DOHH2 (cell line): Measurements from ENCODE around the gene FAF2.

ENCODE experiments used
- H3F3A ChIP-seq: fragments of 200-600 bp; sonication (generic), shearing (Covaris generic); 2 replicates; pipeline ENCODE4 v1.6.0; 2016; ENCODE audit warnings: antibody characterized with exemption, mild to moderate bottlenecking; ENCODE audit not compliant: control insufficient read depth, insufficient read depth
- H3K27ac ChIP-seq: fragments of 200-600 bp; sonication (generic); 2 replicates; pipeline ENCODE4 v1.5.1; 2014; ENCODE audit warnings: low read depth, mild to moderate bottlenecking, low read length, moderate library complexity
- H3K27me3 ChIP-seq: fragments of 200-600 bp; sonication (generic); 2 replicates; pipeline ENCODE4 v1.6.1; 2014; ENCODE audit warnings: mild to moderate bottlenecking, low read length, mixed read lengths; ENCODE audit not compliant: control insufficient read depth
- H3K36me3 ChIP-seq: fragments of 200-600 bp; sonication (generic); 2 replicates; pipeline ENCODE4 v1.6.1; 2014; ENCODE audit warnings: mild to moderate bottlenecking, low read length, moderate library complexity, mixed read lengths; ENCODE audit not compliant: control insufficient read depth
- H3K4me1 ChIP-seq: fragments of 200-600 bp; sonication (generic); 2 replicates; pipeline ENCODE4 v1.6.1; 2014; ENCODE audit warnings: mild to moderate bottlenecking, low read length, mixed read lengths; ENCODE audit not compliant: control insufficient read depth
- H3K4me2 ChIP-seq: fragments of 200-600 bp; sonication (generic); 2 replicates; pipeline ENCODE4 v1.6.0; 2014; ENCODE audit warnings: mild to moderate bottlenecking, low read length, moderate library complexity
- H3K4me3 ChIP-seq: fragments of 200-600 bp; sonication (generic); 2 replicates; pipeline ENCODE4 v1.5.1; 2014; ENCODE audit warnings: mild to moderate bottlenecking, low read length, mixed read lengths
- H3K79me2 ChIP-seq: fragments of 200-600 bp; sonication (generic); 2 replicates; pipeline ENCODE4 v1.6.1; 2014; ENCODE audit warnings: mild to moderate bottlenecking, low read length, mixed read lengths; ENCODE audit not compliant: control insufficient read depth
- H3K9me2 ChIP-seq: fragments of 200-600 bp; sonication (generic); replicated peaks from 2 replicates; pipeline ENCODE4 v1.6.1; 2014; ENCODE audit warnings: mild to moderate bottlenecking, low read length, mixed read lengths; ENCODE audit not compliant: control insufficient read depth
- H3K9me3 ChIP-seq: fragments of 200-600 bp; sonication (generic); 2 replicates; pipeline ENCODE4 v1.6.1; 2014; ENCODE audit warnings: antibody characterized with exemption, low read length, mixed read lengths; ENCODE audit not compliant: control insufficient read depth, insufficient read depth
- H4K20me1 ChIP-seq: fragments of 200-600 bp; sonication (generic); 2 replicates; pipeline ENCODE4 v1.6.0; 2014; ENCODE audit warnings: low read depth, mild to moderate bottlenecking, antibody characterized with exemption, low read length, moderate library complexity; ENCODE audit not compliant: control insufficient read depth, insufficient read depth
- EZH2phosphoT487 ChIP-seq: fragments of 200-600 bp; sonication (generic); IDR thresholded peaks from 2 replicates; pipeline ENCODE4 v1.6.1; 2017; ENCODE audit warnings: borderline replicate concordance, mild to moderate bottlenecking, antibody characterized with exemption, low read length, moderate library complexity, mixed read lengths
- TF ChIP-seq, protein P1 (sequence below): fragments of 200-600 bp; sonication (generic); IDR thresholded peaks from one replicate; pipeline ENCODE4 v1.5.1; 2014; ENCODE audit warnings: antibody characterized with exemption, mild to moderate bottlenecking, low read depth, low read length; ENCODE audit not compliant: poor library complexity, severe bottlenecking

FAF2 gene

DNA sequence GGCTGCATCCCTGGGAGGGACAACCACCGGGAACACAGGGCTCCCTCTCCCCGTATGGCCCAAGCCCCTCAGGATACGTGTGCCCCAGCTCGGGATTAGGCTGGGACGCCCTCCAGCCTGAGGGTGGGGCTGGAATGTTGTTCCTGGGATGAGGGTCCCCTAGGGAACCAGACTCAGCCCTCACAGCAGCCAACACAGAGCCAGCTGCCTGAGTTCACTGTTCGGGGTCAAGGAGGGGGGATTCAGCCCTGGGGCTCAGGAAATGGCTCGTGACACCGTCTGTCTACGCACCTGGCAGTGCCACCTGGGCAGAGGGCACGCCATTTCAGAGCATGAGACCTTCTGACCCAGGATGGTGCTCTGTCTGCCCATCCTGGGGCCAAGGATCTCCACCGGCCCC, 80.1 kb downstream of the FAF2 start:
- Histone ChIP-seq H3K79me2 (peaks cover 23% of the 10 kb centered on the region), H3K36me3 (peaks cover 63% of the 10 kb centered on the region), H3K4me2 (peak overlapping the region; percentile 90), H3K9me3 (no peaks in the 10 kb centered on the region), H4K20me1 (peaks cover 9% of the 10 kb centered on the region), H3K27me3 (no peaks in the 10 kb centered on the region), H3K4me3 (peak overlapping the region; percentile 70), H3F3A (peaks cover 16% of the 10 kb centered on the region), H3K4me1 (peaks cover 72% of the 10 kb centered on the region), H3K9me2 (no peaks in the 10 kb centered on the region), H3K27ac (peak overlapping the region; percentile 96)
- TF ChIP-seq, protein P1, sequence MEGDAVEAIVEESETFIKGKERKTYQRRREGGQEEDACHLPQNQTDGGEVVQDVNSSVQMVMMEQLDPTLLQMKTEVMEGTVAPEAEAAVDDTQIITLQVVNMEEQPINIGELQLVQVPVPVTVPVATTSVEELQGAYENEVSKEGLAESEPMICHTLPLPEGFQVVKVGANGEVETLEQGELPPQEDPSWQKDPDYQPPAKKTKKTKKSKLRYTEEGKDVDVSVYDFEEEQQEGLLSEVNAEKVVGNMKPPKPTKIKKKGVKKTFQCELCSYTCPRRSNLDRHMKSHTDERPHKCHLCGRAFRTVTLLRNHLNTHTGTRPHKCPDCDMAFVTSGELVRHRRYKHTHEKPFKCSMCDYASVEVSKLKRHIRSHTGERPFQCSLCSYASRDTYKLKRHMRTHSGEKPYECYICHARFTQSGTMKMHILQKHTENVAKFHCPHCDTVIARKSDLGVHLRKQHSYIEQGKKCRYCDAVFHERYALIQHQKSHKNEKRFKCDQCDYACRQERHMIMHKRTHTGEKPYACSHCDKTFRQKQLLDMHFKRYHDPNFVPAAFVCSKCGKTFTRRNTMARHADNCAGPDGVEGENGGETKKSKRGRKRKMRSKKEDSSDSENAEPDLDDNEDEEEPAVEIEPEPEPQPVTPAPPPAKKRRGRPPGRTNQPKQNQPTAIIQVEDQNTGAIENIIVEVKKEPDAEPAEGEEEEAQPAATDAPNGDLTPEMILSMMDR = no peak

DNA sequence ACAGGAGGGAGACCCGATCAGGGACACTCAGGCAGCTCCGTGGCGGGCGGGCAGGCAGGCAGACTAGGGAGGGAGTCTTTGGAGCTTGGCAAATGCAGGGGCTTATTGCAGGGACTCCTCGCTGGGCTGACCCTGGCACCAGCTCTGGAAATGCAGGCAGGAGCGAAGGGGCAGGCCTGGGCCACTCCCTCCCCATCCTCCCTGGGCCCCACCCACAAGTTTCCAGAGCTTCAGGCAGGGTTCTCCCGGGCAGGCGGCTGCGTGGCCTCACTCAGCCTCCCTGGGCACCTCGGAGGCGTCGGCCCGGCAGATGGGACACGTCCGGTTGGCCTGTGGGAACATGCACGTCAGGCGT, 80.6 kb downstream of the FAF2 start:
- Histone ChIP-seq H3K27ac (peak overlapping the region; percentile 96), H3K36me3 (peaks cover 68% of the 10 kb centered on the region), H3K4me3 (peak overlapping the region; percentile 70), H3F3A (peaks cover 18% of the 10 kb centered on the region), H3K9me3 (no peaks in the 10 kb centered on the region), H4K20me1 (peaks cover 9% of the 10 kb centered on the region), H3K4me1 (peaks cover 72% of the 10 kb centered on the region), H3K27me3 (no peaks in the 10 kb centered on the region), H3K4me2 (peak overlapping the region; percentile 90), H3K79me2 (peaks cover 28% of the 10 kb centered on the region), H3K9me2 (no peaks in the 10 kb centered on the region)
- TF ChIP-seq EZH2phosphoT487 = no peak
- TF ChIP-seq, protein P1 = no peak

DNA sequence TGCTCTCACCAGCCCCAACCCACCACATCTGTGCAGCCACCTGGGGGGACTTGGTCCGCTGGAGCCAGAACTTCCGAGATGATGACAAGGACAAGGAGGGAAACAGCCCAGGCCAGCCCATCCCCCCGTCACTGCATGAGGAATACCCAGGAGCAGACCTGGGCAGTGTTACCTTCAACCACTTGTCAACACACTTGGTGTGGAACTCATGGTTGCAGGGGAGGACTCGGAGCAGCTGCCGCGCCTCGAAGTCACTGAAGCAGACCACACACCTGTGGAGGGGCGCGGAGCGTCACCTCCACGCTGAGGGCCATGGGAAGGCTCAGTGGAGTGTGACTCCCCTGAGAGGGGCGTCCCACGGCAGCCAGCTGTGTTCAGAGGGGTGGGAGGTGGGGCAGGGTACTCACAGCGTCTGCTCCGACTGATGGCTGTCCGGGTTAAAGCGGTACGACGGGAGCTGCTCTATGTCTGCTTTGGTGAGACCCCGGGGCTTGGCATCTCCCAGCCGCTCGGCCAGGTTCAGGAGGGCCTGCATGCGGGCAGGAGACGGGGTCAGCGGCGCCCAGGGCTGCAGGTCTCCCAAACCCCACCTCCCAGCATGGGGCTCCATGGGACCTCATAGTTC, 81.0 kb downstream of the FAF2 start:
- TF ChIP-seq EZH2phosphoT487 = no peak
- TF ChIP-seq, protein P1 = no peak
- Histone ChIP-seq H3K4me2 (peak overlapping the region; percentile 90), H3K9me2 (no peaks in the 10 kb centered on the region), H3K9me3 (no peaks in the 10 kb centered on the region), H4K20me1 (peaks cover 9% of the 10 kb centered on the region), H3K79me2 (peaks cover 33% of the 10 kb centered on the region), H3F3A (peaks cover 18% of the 10 kb centered on the region), H3K27me3 (no peaks in the 10 kb centered on the region), H3K4me1 (peaks cover 72% of the 10 kb centered on the region), H3K27ac (peak overlapping the region; percentile 96), H3K4me3 (peak overlapping the region; percentile 70), H3K36me3 (peaks cover 72% of the 10 kb centered on the region)

DNA sequence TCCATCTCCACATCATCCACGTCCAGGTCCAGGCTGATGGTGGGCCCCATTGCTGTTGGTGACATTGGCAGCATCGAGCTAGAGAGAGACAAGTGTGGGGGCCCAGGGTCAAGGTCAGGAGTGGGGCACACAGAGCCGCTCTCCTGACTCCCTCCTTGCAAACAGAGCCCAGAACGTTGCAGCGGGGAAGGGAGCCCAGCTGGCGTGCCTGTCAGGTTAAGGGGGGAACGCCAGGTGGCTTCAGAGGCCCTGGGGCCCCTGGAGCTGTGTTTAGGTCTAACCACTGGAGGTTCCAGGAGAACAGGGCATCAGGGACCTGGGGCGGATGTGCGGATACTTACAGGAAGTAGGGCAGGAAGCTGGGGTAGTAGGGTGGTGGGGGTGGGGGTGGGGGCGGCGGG, 81.6 kb downstream of the FAF2 start:
- TF ChIP-seq EZH2phosphoT487 = no peak
- TF ChIP-seq, protein P1 = no peak
- peaks cover 38% of the 10 kb centered on the region for H3K79me2 ChIP-seq
- H3K27me3 ChIP-seq = no peaks in the 10 kb centered on the region
- H3F3A ChIP-seq = peaks cover 22% of the 10 kb centered on the region
- peaks cover 78% of the 10 kb centered on the region for H3K36me3 ChIP-seq
- no peaks in the 10 kb centered on the region for H3K9me3 ChIP-seq
- H4K20me1 ChIP-seq = peaks cover 14% of the 10 kb centered on the region
- peak overlapping the region; percentile 70 for H3K4me3 ChIP-seq
- H3K27ac ChIP-seq = peak overlapping the region; percentile 96
- no peaks in the 10 kb centered on the region for H3K9me2 ChIP-seq
- H3K4me1 ChIP-seq = peaks cover 75% of the 10 kb centered on the region
- peak overlapping the region; percentile 90 for H3K4me2 ChIP-seq
